DMS79 (cell line): ENCODE data around the gene RADIL.

Experiments used
- DNase-seq: peaks from one replicate; lab custom pipeline; 2025; lab: John Stamatoyannopoulos, UW

RADIL gene

GRCh38 chr7:4792537-4793126 lies 90.9 kb downstream of the RADIL start:
- DNase-seq = no peak

GRCh38 chr7:4791738-4792536 lies 91.6 kb downstream of the RADIL start:
- DNase-seq = no peak

- DNase-seq = no peak
Measured at GRCh38 chr7:4791101-4791737, 92.3 kb downstream of the RADIL start.

- DNase-seq = no peak
Measured at GRCh38 chr7:4790516-4790991, 93.0 kb downstream of the RADIL start.

GRCh38 chr7:4790078-4790465 lies 93.4 kb downstream of the RADIL start:
- no peak for DNase-seq

GRCh38 chr7:4789194-4790077 lies 94.1 kb downstream of the RADIL start:
- no peak for DNase-seq

- DNase-seq = no peak
Measured at GRCh38 chr7:4788627-4789189, 94.8 kb downstream of the RADIL start.

GRCh38 chr7:4787947-4788626 lies 95.4 kb downstream of the RADIL start:
- DNase-seq = no peak

- DNase-seq = no peak
Measured at GRCh38 chr7:4787541-4787940, 96.0 kb downstream of the RADIL start.

- DNase-seq = no peak
Measured at GRCh38 chr7:4786015-4786414, 97.5 kb downstream of the RADIL start.

- DNase-seq = no peak
Measured at GRCh38 chr7:4785371-4785770, 98.1 kb downstream of the RADIL start.

GRCh38 chr7:4784799-4785198 lies 98.7 kb downstream of the RADIL start:
- no peak for DNase-seq

GRCh38 chr7:4783762-4784351 lies 99.7 kb downstream of the RADIL start:
- no peak for DNase-seq

- DNase-seq = no peak
Measured at GRCh38 chr7:4783292-4783652, 100.2 kb downstream of the RADIL start.

- DNase-seq = no peak
Measured at GRCh38 chr7:4782333-4783291, 100.9 kb downstream of the RADIL start.

GRCh38 chr7:4781366-4782069 lies 102.0 kb downstream of the RADIL start:
- no peak for DNase-seq

- no peak for DNase-seq
Measured at GRCh38 chr7:4779118-4779517, 104.4 kb downstream of the RADIL start.

- no peak for DNase-seq
Measured at GRCh38 chr7:4775848-4776623, 107.5 kb downstream of the RADIL start.
